ENCODE measurements around the gene MPHOSPH10. TPM values are rescaled to one million over a fixed set of nuclear protein-coding genes. Genes with fewer than 3 reads are reported as not detected.
A peak's percentile ranks its signal among the peaks of the same experiment; 100 is the strongest.

MPHOSPH10 gene
- total RNA-seq, 1 donor from 2014 or later = 41.1 TPM

DNA sequence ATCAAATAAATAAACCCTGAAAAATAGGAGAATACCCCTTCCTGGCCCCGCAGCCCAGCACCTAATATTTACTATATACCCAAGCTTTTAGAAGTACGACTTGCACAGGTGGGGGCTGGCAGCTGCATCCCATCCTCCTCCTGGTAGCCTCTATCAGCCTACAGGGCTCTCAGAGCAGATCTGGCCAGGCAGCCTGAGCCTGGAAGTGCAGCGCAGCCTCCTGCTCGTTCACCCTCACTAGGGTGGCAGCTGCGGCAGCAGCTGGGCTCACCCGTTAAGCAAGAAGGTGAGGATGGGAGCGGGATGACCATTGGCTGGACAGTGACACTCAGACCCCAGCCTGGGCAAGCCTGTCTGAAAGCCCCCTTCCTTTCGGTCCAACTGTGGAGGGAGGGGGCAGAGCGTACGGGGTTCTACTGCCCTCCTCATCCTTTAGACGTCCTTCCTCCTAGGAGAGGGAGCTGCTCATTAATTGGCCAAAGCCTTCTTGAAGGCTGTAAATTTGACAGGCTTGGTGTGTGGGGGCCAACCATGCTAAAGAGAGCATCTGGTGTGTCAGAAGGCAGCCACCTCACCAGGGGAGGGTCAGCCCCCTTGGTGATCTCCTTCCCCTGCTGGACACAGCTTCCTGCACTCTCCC, 23.3 kb downstream of the MPHOSPH10 start:
- H4K20me1 ChIP-seq (ENCODE audit: insufficient read depth, low read length) = peaks cover 9% of the 10 kb centered on the region
- H3K36me3 Mint-ChIP-seq (ENCODE audit: low read depth, unreplicated experiment) = peaks cover 5% of the 10 kb centered on the region
- peaks cover 8% of the 10 kb centered on the region for H3K36me3 ChIP-seq (ENCODE audit: insufficient read depth, low read length)
- no peak overlapping the region for H2AFZ ChIP-seq (ENCODE audit: low read depth, low read length)
- DNase-seq (ENCODE audit: low read depth) (no peak), FAIRE-seq (no peak)
- no peak overlapping the region for H3K9ac ChIP-seq (ENCODE audit: low read length)
- H3K4me3 Mint-ChIP-seq (ENCODE audit: unreplicated experiment) = no peak overlapping the region
- H3K4me1 Mint-ChIP-seq (ENCODE audit: low read depth, unreplicated experiment) = peaks cover 1% of the 10 kb centered on the region
- TF ChIP-seq, protein P1, sequence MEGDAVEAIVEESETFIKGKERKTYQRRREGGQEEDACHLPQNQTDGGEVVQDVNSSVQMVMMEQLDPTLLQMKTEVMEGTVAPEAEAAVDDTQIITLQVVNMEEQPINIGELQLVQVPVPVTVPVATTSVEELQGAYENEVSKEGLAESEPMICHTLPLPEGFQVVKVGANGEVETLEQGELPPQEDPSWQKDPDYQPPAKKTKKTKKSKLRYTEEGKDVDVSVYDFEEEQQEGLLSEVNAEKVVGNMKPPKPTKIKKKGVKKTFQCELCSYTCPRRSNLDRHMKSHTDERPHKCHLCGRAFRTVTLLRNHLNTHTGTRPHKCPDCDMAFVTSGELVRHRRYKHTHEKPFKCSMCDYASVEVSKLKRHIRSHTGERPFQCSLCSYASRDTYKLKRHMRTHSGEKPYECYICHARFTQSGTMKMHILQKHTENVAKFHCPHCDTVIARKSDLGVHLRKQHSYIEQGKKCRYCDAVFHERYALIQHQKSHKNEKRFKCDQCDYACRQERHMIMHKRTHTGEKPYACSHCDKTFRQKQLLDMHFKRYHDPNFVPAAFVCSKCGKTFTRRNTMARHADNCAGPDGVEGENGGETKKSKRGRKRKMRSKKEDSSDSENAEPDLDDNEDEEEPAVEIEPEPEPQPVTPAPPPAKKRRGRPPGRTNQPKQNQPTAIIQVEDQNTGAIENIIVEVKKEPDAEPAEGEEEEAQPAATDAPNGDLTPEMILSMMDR (IDR thresholded peaks at IDR 0.05; ENCODE audit: insufficient read depth, low read depth, low read length) = no peak
- no peak for TF ChIP-seq EZH2 (IDR thresholded peaks at IDR 0.05; ENCODE audit: insufficient read depth, low read length)
- no peaks in the 10 kb centered on the region for H3K79me2 ChIP-seq (ENCODE audit: insufficient read depth, low read length)
- no peak overlapping the region for H3K27ac Mint-ChIP-seq (ENCODE audit: unreplicated experiment)
- peaks cover 6% of the 10 kb centered on the region for H3K27me3 ChIP-seq (ENCODE audit: insufficient read depth, low read length)
- no peaks in the 10 kb centered on the region for H3K9me3 ChIP-seq (ENCODE audit: insufficient read depth, low read depth, low read length)
- no peak overlapping the region for H3K4me3 ChIP-seq (ENCODE audit: insufficient read depth, low read depth, low read length)
- peaks cover 19% of the 10 kb centered on the region for H3K27me3 Mint-ChIP-seq (ENCODE audit: low read depth, unreplicated experiment)
- H3K4me1 ChIP-seq (ENCODE audit: insufficient read depth, low read length) = no peaks in the 10 kb centered on the region
- no peak overlapping the region for H3K27ac ChIP-seq (ENCODE audit: low read depth, low read length)
- no peak overlapping the region for H3K4me2 ChIP-seq (ENCODE audit: low read length)
- no peaks in the 10 kb centered on the region for H3K9me3 Mint-ChIP-seq (ENCODE audit: unreplicated experiment)

DNA sequence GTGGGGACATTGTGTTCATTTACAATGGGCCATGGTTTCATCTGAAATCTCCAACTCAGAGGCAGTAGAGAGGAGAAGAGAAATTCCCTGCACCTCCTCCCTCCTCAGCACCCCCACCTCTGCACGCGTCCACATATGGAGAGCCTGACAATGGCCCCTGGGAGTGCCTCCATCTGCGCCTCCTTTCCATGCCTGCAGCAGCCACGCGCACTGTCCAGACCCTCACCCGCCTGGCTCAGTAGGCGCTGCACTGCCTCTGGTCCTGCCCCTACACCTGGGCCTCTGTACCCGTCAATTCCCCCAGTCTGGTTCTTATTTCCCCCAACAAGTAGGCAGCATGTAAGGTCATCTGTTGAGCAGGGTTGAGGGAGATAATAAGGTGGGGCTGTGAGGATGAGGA, 23.8 kb downstream of the MPHOSPH10 start:
- H4K20me1 ChIP-seq (ENCODE audit: insufficient read depth, low read length) = peaks cover 3% of the 10 kb centered on the region
- Mint-ChIP-seq H3K4me3 (ENCODE audit: unreplicated experiment) (no peak overlapping the region), H3K4me1 (ENCODE audit: low read depth, unreplicated experiment) (peaks cover 1% of the 10 kb centered on the region), H3K27ac (ENCODE audit: unreplicated experiment) (no peak overlapping the region), H3K9me3 (ENCODE audit: unreplicated experiment) (no peaks in the 10 kb centered on the region), H3K27me3 (ENCODE audit: low read depth, unreplicated experiment) (peaks cover 19% of the 10 kb centered on the region), H3K36me3 (ENCODE audit: low read depth, unreplicated experiment) (no peaks in the 10 kb centered on the region)
- no peak overlapping the region for H2AFZ ChIP-seq (ENCODE audit: low read depth, low read length)
- H3K27me3 ChIP-seq (ENCODE audit: insufficient read depth, low read length) = peaks cover 6% of the 10 kb centered on the region
- FAIRE-seq (no peak), DNase-seq (ENCODE audit: low read depth) (no peak)
- H3K4me1 ChIP-seq (ENCODE audit: insufficient read depth, low read length) = no peaks in the 10 kb centered on the region
- H3K27ac ChIP-seq (ENCODE audit: low read depth, low read length) = no peak overlapping the region
- H3K9ac ChIP-seq (ENCODE audit: low read length) = no peak overlapping the region
- no peak overlapping the region for H3K4me3 ChIP-seq (ENCODE audit: insufficient read depth, low read depth, low read length)
- TF ChIP-seq, protein P1 (IDR thresholded peaks at IDR 0.05; ENCODE audit: insufficient read depth, low read depth, low read length) = no peak
- TF ChIP-seq EZH2 (IDR thresholded peaks at IDR 0.05; ENCODE audit: insufficient read depth, low read length) = no peak
- no peak overlapping the region for H3K4me2 ChIP-seq (ENCODE audit: low read length)
- peaks cover 2% of the 10 kb centered on the region for H3K36me3 ChIP-seq (ENCODE audit: insufficient read depth, low read length)
- H3K79me2 ChIP-seq (ENCODE audit: insufficient read depth, low read length) = no peaks in the 10 kb centered on the region
- H3K9me3 ChIP-seq (ENCODE audit: insufficient read depth, low read depth, low read length) = no peaks in the 10 kb centered on the region

DNA sequence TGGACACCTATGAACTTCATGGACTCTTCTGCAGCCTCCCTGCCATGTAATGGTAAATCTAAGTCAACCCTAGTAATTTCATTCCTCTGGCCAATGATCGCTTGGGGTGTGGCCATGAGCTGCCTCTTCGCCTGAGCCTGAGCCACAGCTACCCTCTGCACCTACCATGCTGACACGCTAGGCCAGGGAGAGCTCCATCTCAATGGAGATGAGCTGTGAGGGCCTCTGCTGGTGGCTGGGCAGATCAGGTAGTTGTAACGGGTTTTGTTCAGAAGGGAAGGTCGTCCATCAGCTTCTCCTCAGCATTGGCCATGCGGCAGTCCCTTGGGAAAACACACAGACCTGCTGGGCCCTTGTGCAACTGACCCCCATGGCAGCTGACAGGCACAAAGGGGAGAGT, 24.4 kb downstream of the MPHOSPH10 start:
- Histone ChIP-seq H3K9ac (ENCODE audit: low read length) (no peak overlapping the region), H2AFZ (ENCODE audit: low read depth, low read length) (no peak overlapping the region), H3K79me2 (ENCODE audit: insufficient read depth, low read length) (no peaks in the 10 kb centered on the region), H3K4me2 (ENCODE audit: low read length) (no peak overlapping the region), H3K9me3 (ENCODE audit: insufficient read depth, low read depth, low read length) (no peaks in the 10 kb centered on the region), H3K27ac (ENCODE audit: low read depth, low read length) (no peak overlapping the region), H3K27me3 (ENCODE audit: insufficient read depth, low read length) (peaks cover 6% of the 10 kb centered on the region), H3K4me1 (ENCODE audit: insufficient read depth, low read length) (no peaks in the 10 kb centered on the region), H3K36me3 (ENCODE audit: insufficient read depth, low read length) (no peaks in the 10 kb centered on the region), H3K4me3 (ENCODE audit: insufficient read depth, low read depth, low read length) (no peak overlapping the region), H4K20me1 (ENCODE audit: insufficient read depth, low read length) (no peaks in the 10 kb centered on the region)
- Mint-ChIP-seq H3K27me3 (ENCODE audit: low read depth, unreplicated experiment) (peaks cover 24% of the 10 kb centered on the region), H3K4me3 (ENCODE audit: unreplicated experiment) (peak overlapping the region; percentile 9), H3K36me3 (ENCODE audit: low read depth, unreplicated experiment) (no peaks in the 10 kb centered on the region), H3K27ac (ENCODE audit: unreplicated experiment) (no peak overlapping the region), H3K4me1 (ENCODE audit: low read depth, unreplicated experiment) (peaks cover 1% of the 10 kb centered on the region), H3K9me3 (ENCODE audit: unreplicated experiment) (no peaks in the 10 kb centered on the region)
- FAIRE-seq (no peak), DNase-seq (ENCODE audit: low read depth) (no peak)
- TF ChIP-seq, protein P1 (IDR thresholded peaks at IDR 0.05; ENCODE audit: insufficient read depth, low read depth, low read length) = no peak
- no peak for TF ChIP-seq EZH2 (IDR thresholded peaks at IDR 0.05; ENCODE audit: insufficient read depth, low read length)

All from astrocyte (in vitro differentiated cells and primary cell).